Naive thymus-derived CD4-positive, alpha-beta T cell (primary cell): ENCODE data around the gene CDC42SE2. TPM values are rescaled to one million over a fixed set of nuclear protein-coding genes. Genes with fewer than 3 reads are reported as not detected.

Experiments used
- ATAC-seq: fragments of 150-1000 bp; cut with Tn5 transposase; 2 replicates; pipeline ENCODE4 v1.10.0; 2021; ENCODE audit warnings: mild to moderate bottlenecking, moderate library complexity
- CTCF ChIA-PET: fragments of 350-600 bp; sonication (Branson Sonifier 250); formaldehyde crosslinking; loops from one replicate; lab custom pipeline; 2021; ENCODE audit warnings: antibody characterized with exemption; lab: Charles Lee
- POLR2A ChIA-PET: fragments of 350-600 bp; sonication (Branson Sonifier 250); formaldehyde crosslinking; loops from one replicate; lab custom pipeline; 2021; ENCODE audit warnings: antibody characterized with exemption, inconsistent platforms; lab: Charles Lee
- DNase-seq, 9 donors: peaks; one replicate each; pipeline versions ENCODE4 v3.0.0 to v3.0.0-alpha.2; 2020 to 2022; ENCODE audit warnings: mixed read lengths in 1 of 9
- H3K27ac ChIP-seq: one replicate; pipeline ENCODE4 v1.7.0; 2013; ENCODE audit warnings: mild to moderate bottlenecking, low read depth, low read length, moderate library complexity
- H3K27me3 ChIP-seq, 2 donors: one replicate each; pipeline ENCODE4 v1.7.0; 2013; ENCODE audit warnings: low read length in 2 of 2, mild to moderate bottlenecking in 2 of 2, moderate library complexity in 2 of 2; ENCODE audit not compliant: control insufficient read depth in 2 of 2, insufficient read depth in 2 of 2
- H3K36me3 ChIP-seq, 3 experiments: 1 replicate in 2 of 3; 2 replicates in 1 of 3; pipeline ENCODE4 v1.7.0; 2013; ENCODE audit warnings: low read length in 3 of 3, mild to moderate bottlenecking in 3 of 3, moderate library complexity in 1 of 3; ENCODE audit not compliant: insufficient read depth in 3 of 3, control insufficient read depth in 2 of 3
- H3K4me1 ChIP-seq, 2 donors: one replicate each; pipeline ENCODE4 v1.7.0; 2013; ENCODE audit warnings: low read length in 2 of 2, mild to moderate bottlenecking in 2 of 2, moderate library complexity in 1 of 2; ENCODE audit not compliant: control insufficient read depth in 2 of 2, insufficient read depth in 2 of 2
- H3K4me3 ChIP-seq: 2 replicates; pipeline ENCODE4 v1.7.0; 2013; ENCODE audit warnings: mild to moderate bottlenecking, low read length
- H3K9me3 ChIP-seq, 3 experiments: 1 replicate in 2 of 3; 2 replicates in 1 of 3; pipeline ENCODE4 v1.7.0; 2013; ENCODE audit warnings: low read length in 3 of 3; ENCODE audit not compliant: control insufficient read depth in 2 of 3
- H3K27ac Mint-ChIP-seq, 9 donors: one replicate each; pipeline ENCODE4 v1.8.0; 2020 to 2022; ENCODE audit warnings: mixed read lengths in 9 of 9, mild to moderate bottlenecking in 8 of 9, moderate library complexity in 5 of 9, inconsistent platforms in 2 of 9
- H3K27me3 Mint-ChIP-seq, 5 donors: one replicate each; pipeline ENCODE4 v1.8.0; 2021 to 2022; ENCODE audit warnings: mixed read lengths in 5 of 5, mild to moderate bottlenecking in 1 of 5
- H3K36me3 Mint-ChIP-seq, 5 donors: one replicate each; pipeline ENCODE4 v1.8.0; 2020 to 2022; ENCODE audit warnings: mixed read lengths in 5 of 5, mild to moderate bottlenecking in 3 of 5, inconsistent platforms in 1 of 5
- H3K4me1 Mint-ChIP-seq, 7 donors: one replicate each; pipeline ENCODE4 v1.8.0; 2020 to 2022; ENCODE audit warnings: mixed read lengths in 7 of 7, mild to moderate bottlenecking in 3 of 7, inconsistent platforms in 1 of 7
- H3K4me3 Mint-ChIP-seq, 10 donors: one replicate each; pipeline ENCODE4 v1.8.0; 2020 to 2022; ENCODE audit warnings: mild to moderate bottlenecking in 10 of 10, mixed read lengths in 10 of 10, moderate library complexity in 6 of 10, inconsistent platforms in 2 of 10
- H3K9me3 Mint-ChIP-seq, 11 donors: one replicate each; pipeline ENCODE4 v1.8.0; 2020 to 2022; ENCODE audit warnings: mixed read lengths in 11 of 11, mild to moderate bottlenecking in 4 of 11, inconsistent platforms in 1 of 11, moderate library complexity in 1 of 11
- intact Hi-C, 2 donors: fragments of 100-400 bp; cut with micrococcal nuclease; formaldehyde crosslinking; loops; one replicate each; pipeline ENCODE4 v1.15.1; 2023
- polyA plus RNA-seq, 2 donors: library from polyadenylated mRNA; unstranded; fragments of 300-500 nt; fragmentation: Illumina TruSeq; gene quantifications; one replicate each; pipeline ENCODE4 v1.2.3, GENCODE V29; 2021
- total RNA-seq, 6 experiments: library from RNA in 5 of 6; stranded (reverse) in 5 of 6; gene quantifications; 1 replicate in 5 of 6; 2 replicates in 1 of 6; pipeline ENCODE4 v1.2.3 and lab custom pipeline; 2021 to 2026

CDC42SE2 gene
- total and polyA plus RNA-seq, 7 experiments from 2014 or later: 143 to 482 (median 244) TPM

DNA sequence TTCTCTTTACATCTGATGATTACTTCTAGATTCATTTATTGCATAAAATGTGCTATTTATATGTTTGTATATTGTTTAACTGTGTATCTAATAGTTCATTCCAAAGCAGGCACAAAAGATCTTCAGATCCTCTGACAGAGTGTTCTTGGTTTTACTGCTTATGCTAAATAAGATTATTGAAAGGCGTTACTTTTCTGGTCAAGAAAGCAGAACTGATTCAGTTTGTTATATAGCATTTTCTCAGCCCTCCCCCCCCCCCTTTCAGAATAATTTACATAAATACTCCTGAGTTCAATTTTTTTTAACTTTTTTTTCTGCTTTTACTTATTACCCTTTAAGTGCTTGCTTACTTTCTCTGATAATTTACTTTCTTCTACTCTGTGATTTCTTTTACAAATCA, 15.4 kb downstream of the CDC42SE2 start:
- peaks cover 0 to 5% (median 0%) of the 10 kb centered on the region in 3 experiments for H3K36me3 ChIP-seq
- H3K27me3 Mint-ChIP-seq: peaks cover 0 to 3% (median 0%) of the 10 kb centered on the region in 5 donors
- ATAC-seq: no peak
- ChIA-PET POLR2A (interaction anchor here (1.9 to 10.7 kb wide), 5 partner anchors 14 to 99 kb away, joined by 5 to 176 read pairs (median 8); partner anchors contain the start of gene CDC42SE2), CTCF (interaction anchor here (0.7 to 1.3 kb wide), 3 partner anchors 10 to 73 kb away, joined by 3 read pairs; no protein-coding TSS in a partner anchor)
- no peaks in the 10 kb centered on the region for H3K27me3 ChIP-seq
- H3K4me1 ChIP-seq: peaks cover 67 to 84% of the 10 kb centered on the region in 2 donors
- intact Hi-C loops: loop anchor here in 1 of 2 donors (10.0 kb wide), 1 partner anchor 1216 kb away; the partner anchor contains the start of gene IRF1
- H3K9me3 ChIP-seq: no peaks in the 10 kb centered on the region
- peak overlapping the region; percentile 82 to 98 (median 94) for H3K27ac Mint-ChIP-seq
- peak overlapping the region; percentile 70 to 87 (median 80) for H3K4me3 Mint-ChIP-seq
- H3K36me3 Mint-ChIP-seq: peaks cover 0 to 54% (median 9%) of the 10 kb centered on the region in 5 donors
- H3K27ac ChIP-seq: peak overlapping the region; percentile 80
- H3K4me3 ChIP-seq: no peak overlapping the region
- H3K4me1 Mint-ChIP-seq: peaks cover 39 to 93% (median 80%) of the 10 kb centered on the region in 7 donors
- DNase-seq: no peak
- peaks cover 0 to 19% (median 0%) of the 10 kb centered on the region in 11 donors for H3K9me3 Mint-ChIP-seq

GRCh38 chr5:131280417-131280816, 16.6 kb downstream of the CDC42SE2 start:
- Mint-ChIP-seq H3K4me3 (peak overlapping the region; percentile 72 to 87 (median 80)), H3K27me3 (peaks cover 0 to 3% (median 0%) of the 10 kb centered on the region in 5 donors), H3K27ac (peak overlapping the region; percentile 82 to 98 (median 94)), H3K4me1 (peaks cover 39 to 93% (median 81%) of the 10 kb centered on the region in 7 donors), H3K36me3 (peaks cover 0 to 50% (median 7%) of the 10 kb centered on the region in 5 donors), H3K9me3 (peaks cover 0 to 19% (median 0%) of the 10 kb centered on the region in 11 donors)
- Histone ChIP-seq H3K27ac (peak overlapping the region; percentile 80), H3K9me3 (no peaks in the 10 kb centered on the region), H3K27me3 (no peaks in the 10 kb centered on the region), H3K4me3 (peak overlapping the region; percentile 40), H3K4me1 (peaks cover 66 to 90% of the 10 kb centered on the region in 2 donors), H3K36me3 (peaks cover 0 to 5% (median 0%) of the 10 kb centered on the region in 3 experiments)
- DNase-seq: no peak
- POLR2A ChIA-PET: interaction anchor here (0.6 to 10.7 kb wide), 22 partner anchors 9 to 262 kb away, joined by 3 to 176 read pairs (median 6); partner anchors contain the start of gene CDC42SE2
- no peak for ATAC-seq
- intact Hi-C loops: loop anchor here (2.0 kb wide), 2 partner anchors 16 to 42 kb away; no protein-coding TSS in a partner anchor
- CTCF ChIA-PET: interaction anchor here (0.6 to 2.2 kb wide), 5 partner anchors 7 to 102 kb away, joined by 3 to 9 read pairs (median 5); no protein-coding TSS in a partner anchor

DNA sequence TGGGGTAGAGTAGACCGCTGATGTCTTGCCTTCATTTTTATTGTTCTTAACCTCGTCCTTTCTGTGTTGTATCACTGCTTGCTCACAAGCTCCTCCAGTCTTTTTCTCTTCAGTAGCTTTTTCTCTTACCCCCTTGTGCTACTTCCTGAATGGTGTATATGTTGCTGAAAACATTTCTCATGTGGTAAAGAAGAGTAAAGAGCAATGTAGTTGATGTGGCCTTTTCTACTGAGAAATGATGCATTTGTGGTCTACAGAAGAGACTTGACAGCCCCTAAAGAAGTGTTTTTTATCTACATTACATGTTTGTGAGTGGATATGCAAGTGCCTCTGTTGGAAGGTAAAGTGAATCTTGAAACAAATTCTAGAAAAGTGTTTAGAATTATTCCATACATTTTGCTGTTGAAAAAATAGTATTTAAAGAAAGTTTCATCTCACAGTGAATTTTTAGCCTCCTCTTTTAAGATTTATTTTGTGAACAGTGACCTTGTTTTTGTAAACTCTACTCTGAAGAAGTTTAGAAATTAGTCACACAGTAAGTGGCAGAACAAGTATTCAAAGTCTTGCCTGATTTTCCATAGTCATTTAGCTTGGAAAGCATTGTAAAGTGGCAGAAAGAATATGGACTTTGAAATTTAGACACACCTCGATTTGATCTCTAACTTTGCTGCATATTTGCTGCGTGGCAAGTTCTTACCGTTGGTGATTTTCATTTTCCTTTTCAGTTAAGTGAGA, 17.4 kb downstream of the CDC42SE2 start:
- Mint-ChIP-seq H3K27ac (peak overlapping the region; percentile 82 to 98 (median 94)), H3K4me1 (peaks cover 42 to 90% (median 80%) of the 10 kb centered on the region in 7 donors), H3K36me3 (peaks cover 0 to 48% (median 7%) of the 10 kb centered on the region in 5 donors), H3K27me3 (peaks cover 0 to 3% (median 0%) of the 10 kb centered on the region in 5 donors), H3K9me3 (peaks cover 0 to 19% (median 0%) of the 10 kb centered on the region in 11 donors), H3K4me3 (peak overlapping the region; percentile 72 to 87 (median 80))
- peak in 7 of 9 donors; percentile 74 to 94 (median 89) for DNase-seq
- Histone ChIP-seq H3K9me3 (no peaks in the 10 kb centered on the region), H3K4me1 (peaks cover 65 to 88% of the 10 kb centered on the region in 2 donors), H3K27me3 (no peaks in the 10 kb centered on the region), H3K36me3 (peaks cover 0 to 5% (median 0%) of the 10 kb centered on the region in 3 experiments), H3K27ac (peak overlapping the region; percentile 80), H3K4me3 (peak overlapping the region; percentile 50)
- intact Hi-C loops: loop anchor here (1.0 to 2.0 kb wide), 12 partner anchors 8 to 116 kb away; partner anchors contain the start of genes CDC42SE2 (in 1 of the 2), HINT1 (in 1 of the 2) and LYRM7 (in 1 of the 2)
- ChIA-PET CTCF (interaction anchor here (0.6 to 2.2 kb wide), 5 partner anchors 8 to 101 kb away, joined by 3 to 9 read pairs (median 5); no protein-coding TSS in a partner anchor), POLR2A (interaction anchor here (0.6 to 10.7 kb wide), 23 partner anchors 8 to 117 kb away, joined by 3 to 176 read pairs (median 5); partner anchors contain the start of gene CDC42SE2)
- peak; percentile 91 for ATAC-seq

- Histone ChIP-seq H3K9me3 (no peaks in the 10 kb centered on the region), H3K36me3 (peaks cover 0 to 5% (median 0%) of the 10 kb centered on the region in 3 experiments), H3K4me1 (peaks cover 61 to 85% of the 10 kb centered on the region in 2 donors), H3K27ac (peak overlapping the region; percentile 80), H3K27me3 (no peaks in the 10 kb centered on the region), H3K4me3 (peak overlapping the region; percentile 50)
- H3K27me3 Mint-ChIP-seq: peaks cover 0 to 3% (median 0%) of the 10 kb centered on the region in 5 donors
- peak overlapping the region; percentile 82 to 98 (median 94) for H3K27ac Mint-ChIP-seq
- no peak for DNase-seq
- ChIA-PET CTCF (interaction anchor here (1.2 to 2.2 kb wide), 3 partner anchors 11 to 100 kb away, joined by 4 to 9 read pairs (median 5); no protein-coding TSS in a partner anchor), POLR2A (interaction anchor here (1.1 to 10.7 kb wide), 12 partner anchors 8 to 118 kb away, joined by 3 to 176 read pairs (median 7); partner anchors contain the start of gene CDC42SE2)
- no peak for ATAC-seq
- H3K4me3 Mint-ChIP-seq: peak overlapping the region; percentile 72 to 87 (median 80)
- peaks cover 0 to 19% (median 0%) of the 10 kb centered on the region in 11 donors for H3K9me3 Mint-ChIP-seq
- intact Hi-C loops: loop anchor here (1.0 to 2.0 kb wide), 12 partner anchors 7 to 117 kb away; partner anchors contain the start of genes CDC42SE2 (in 1 of the 2), HINT1 (in 1 of the 2) and LYRM7 (in 1 of the 2)
- H3K36me3 Mint-ChIP-seq: peaks cover 0 to 50% (median 8%) of the 10 kb centered on the region in 5 donors
- peaks cover 47 to 91% (median 85%) of the 10 kb centered on the region in 7 donors for H3K4me1 Mint-ChIP-seq
Observed at GRCh38 chr5:131281868-131282234, 18.0 kb downstream of the CDC42SE2 start.

DNA sequence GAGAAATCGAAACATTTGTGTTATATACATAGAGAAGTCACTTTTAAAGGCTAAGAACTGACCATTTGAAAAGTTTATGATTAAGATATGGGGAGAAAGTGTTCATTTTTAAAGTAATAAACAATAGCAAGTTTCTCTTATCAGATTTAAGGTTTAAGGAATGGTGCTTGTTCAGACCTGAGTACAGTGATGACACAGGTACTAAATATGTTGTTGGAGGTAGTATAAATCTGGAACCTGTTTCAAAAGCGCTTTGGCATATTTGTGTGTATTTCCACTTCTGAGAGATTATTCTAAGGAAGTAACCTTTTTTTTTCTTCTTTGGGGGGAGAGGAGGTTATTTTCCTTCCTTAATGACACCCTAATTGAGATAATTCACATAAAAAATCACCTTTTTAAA, 18.4 kb downstream of the CDC42SE2 start:
- peaks cover 61 to 81% of the 10 kb centered on the region in 2 donors for H3K4me1 ChIP-seq
- ChIA-PET CTCF (no interaction called here), POLR2A (interaction anchor here (1.1 to 10.7 kb wide), 6 partner anchors 11 to 118 kb away, joined by 3 to 176 read pairs (median 13); partner anchors contain the start of gene CDC42SE2)
- H3K27ac ChIP-seq: peak overlapping the region; percentile 80
- DNase-seq (no peak), ATAC-seq (no peak)
- peaks cover 0 to 8% (median 0%) of the 10 kb centered on the region in 3 experiments for H3K36me3 ChIP-seq
- no peaks in the 10 kb centered on the region for H3K9me3 ChIP-seq
- Mint-ChIP-seq H3K4me3 (peak overlapping the region; percentile 72 to 87 (median 80)), H3K4me1 (peaks cover 48 to 91% (median 84%) of the 10 kb centered on the region in 7 donors), H3K9me3 (peaks cover 0 to 19% (median 0%) of the 10 kb centered on the region in 11 donors), H3K27ac (peak overlapping the region; percentile 82 to 98 (median 94)), H3K27me3 (peaks cover 0 to 3% (median 0%) of the 10 kb centered on the region in 5 donors), H3K36me3 (peaks cover 0 to 47% (median 9%) of the 10 kb centered on the region in 5 donors)
- no peaks in the 10 kb centered on the region for H3K27me3 ChIP-seq
- intact Hi-C loops: no loop called here
- H3K4me3 ChIP-seq: peak overlapping the region; percentile 50
